Endometrial microvascular endothelial cells (primary cell): ENCODE data around the gene ATP13A3. TPM values are rescaled to one million over a fixed set of nuclear protein-coding genes. Genes with fewer than 3 reads are reported as not detected.

Source experiments
- in situ Hi-C: cut with HindIII; loops from 2 replicates; pipeline ENCODE4 v1.10.0; 2017; ENCODE audit warnings: low sequenced_read_pairs, low pct_unique_long_range_greater_than_20kb; ENCODE audit errors: inconsistent ontology term
- total RNA-seq: library from RNA; depleted of rRNA; stranded (reverse); fragments of >200 nt; gene quantifications from one replicate; pipeline ENCODE4 v1.2.3, GENCODE V29; 2015; ENCODE audit errors: inconsistent ontology term

ATP13A3 gene
- total RNA-seq, 1 donor from 2014 or later, result 251 TPM

- in situ Hi-C loops, result no loop called here
Observed at GRCh38 chr3:194482196-194482593, 4.6 kb downstream of the ATP13A3 start.

- in situ Hi-C loops, result no loop called here
Observed at GRCh38 chr3:194481525-194482195, 5.1 kb downstream of the ATP13A3 start.

- in situ Hi-C loops, result no loop called here
Observed at GRCh38 chr3:194481103-194481502, 5.7 kb downstream of the ATP13A3 start.

GRCh38 chr3:194476784-194477183 is 10.0 kb downstream of the ATP13A3 start:
- in situ Hi-C loops, result no loop called here

GRCh38 chr3:194475978-194476377 is 10.8 kb downstream of the ATP13A3 start:
- in situ Hi-C loops, result no loop called here

- in situ Hi-C loops, result no loop called here
Observed at GRCh38 chr3:194475138-194475932, 11.5 kb downstream of the ATP13A3 start.

- in situ Hi-C loops, result no loop called here
Observed at GRCh38 chr3:194474675-194475074, 12.1 kb downstream of the ATP13A3 start.

GRCh38 chr3:194472290-194472920 is 14.4 kb downstream of the ATP13A3 start:
- in situ Hi-C loops, result no loop called here

GRCh38 chr3:194471863-194472262 is 14.9 kb downstream of the ATP13A3 start:
- in situ Hi-C loops, result no loop called here

GRCh38 chr3:194470615-194471014 is 16.2 kb downstream of the ATP13A3 start:
- in situ Hi-C loops, result no loop called here

GRCh38 chr3:194469977-194470376 is 16.8 kb downstream of the ATP13A3 start:
- in situ Hi-C loops, result no loop called here

- in situ Hi-C loops, result no loop called here
Observed at GRCh38 chr3:194468086-194468485, 18.7 kb downstream of the ATP13A3 start.

GRCh38 chr3:194466761-194467356 is 19.9 kb downstream of the ATP13A3 start:
- in situ Hi-C loops, result no loop called here

- in situ Hi-C loops, result no loop called here
Observed at GRCh38 chr3:194465920-194466570, 20.8 kb downstream of the ATP13A3 start.

GRCh38 chr3:194465246-194465645 is 21.6 kb downstream of the ATP13A3 start:
- in situ Hi-C loops, result no loop called here

- in situ Hi-C loops, result no loop called here
Observed at GRCh38 chr3:194464692-194465091, 22.1 kb downstream of the ATP13A3 start.

- in situ Hi-C loops, result no loop called here
Observed at GRCh38 chr3:194462936-194463335, 23.9 kb downstream of the ATP13A3 start.

GRCh38 chr3:194460566-194460965 is 26.2 kb downstream of the ATP13A3 start:
- in situ Hi-C loops, result no loop called here

- in situ Hi-C loops, result no loop called here
Observed at GRCh38 chr3:194458131-194458530, 28.7 kb downstream of the ATP13A3 start.
